GM06990 (cell line): ENCODE data around the gene ZNF57.

ENCODE experiments used
- DNase-seq: peaks from one replicate; pipeline ENCODE4 v3.0.0-alpha.2; 2011; ENCODE audit not compliant: insufficient read length; ENCODE audit errors: extremely low read depth
- H3K27me3 ChIP-seq: replicated peaks from 2 replicates; pipeline ENCODE4 v1.6.0; 2011; ENCODE audit warnings: low read length; ENCODE audit not compliant: control insufficient read depth, insufficient read depth
- H3K36me3 ChIP-seq: 2 replicates; pipeline ENCODE4 v1.5.1; 2011; ENCODE audit warnings: low read length; ENCODE audit not compliant: control insufficient read depth, insufficient read depth
- H3K4me3 ChIP-seq: replicated peaks from 2 replicates; pipeline ENCODE4 v1.5.1; 2011; ENCODE audit warnings: low read depth, mild to moderate bottlenecking, control low read depth, low read length
- CTCF ChIP-seq: IDR thresholded peaks from 2 replicates; pipeline ENCODE4 v1.5.1; 2011; ENCODE audit warnings: low read length, control low read depth, mild to moderate bottlenecking, inconsistent platforms; ENCODE audit not compliant: insufficient read depth, poor library complexity, severe bottlenecking

ZNF57 gene

GRCh38 chr19:2905918-2906519, 5.3 kb downstream of the ZNF57 start:
- H3K4me3 ChIP-seq, result no peak overlapping the region
- H3K27me3 ChIP-seq, result no peaks in the 10 kb centered on the region
- H3K36me3 ChIP-seq, result no peaks in the 10 kb centered on the region
- no peak for TF ChIP-seq CTCF
- DNase-seq, result no peak

DNA sequence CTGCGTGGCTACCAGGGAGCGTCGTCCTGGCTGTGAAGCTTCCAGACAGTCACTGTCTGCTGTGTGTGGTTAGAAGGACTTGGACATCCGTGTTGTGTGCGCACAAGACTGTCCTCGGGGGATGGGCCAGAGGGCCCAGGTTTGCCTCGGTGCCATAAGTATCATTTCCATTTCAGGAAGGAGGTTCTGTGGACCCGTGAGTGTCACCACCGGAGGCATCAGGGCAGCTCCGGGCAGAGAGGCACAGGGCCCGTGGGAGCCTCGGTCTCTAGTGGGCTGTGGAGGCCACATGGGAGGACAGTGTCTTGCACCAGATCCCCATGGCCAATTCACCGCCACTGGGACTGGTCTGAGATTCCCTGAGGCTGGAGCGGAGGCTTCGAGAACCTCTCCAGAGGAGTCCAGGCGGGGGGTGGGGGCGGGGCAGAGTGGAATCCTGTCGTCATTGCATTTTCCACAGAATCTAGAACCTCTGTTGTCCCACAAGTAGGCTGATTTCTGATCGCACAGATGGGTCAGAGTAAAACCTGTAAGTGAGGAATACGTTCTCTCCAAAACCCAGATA, 6.0 kb downstream of the ZNF57 start:
- TF ChIP-seq CTCF, result no peak

GRCh38 chr19:2912306-2912705, 11.6 kb downstream of the ZNF57 start:
- no peaks in the 10 kb centered on the region for H3K27me3 ChIP-seq
- TF ChIP-seq CTCF, result no peak
- DNase-seq, result no peak
- H3K36me3 ChIP-seq, result peaks cover 5% of the 10 kb centered on the region
- H3K4me3 ChIP-seq, result no peak overlapping the region

More for the DNA sequence above, 6.0 kb downstream of the ZNF57 start:
- no peak for DNase-seq
- Histone ChIP-seq H3K36me3 (no peaks in the 10 kb centered on the region), H3K27me3 (no peaks in the 10 kb centered on the region), H3K4me3 (no peak overlapping the region)

- DNase-seq, result no peak
- Histone ChIP-seq H3K36me3 (peaks cover 9% of the 10 kb centered on the region), H3K27me3 (no peaks in the 10 kb centered on the region), H3K4me3 (no peak overlapping the region)
- TF ChIP-seq CTCF, result no peak
Measured at GRCh38 chr19:2917275-2918184, 16.8 kb downstream of the ZNF57 start.

- no peak for DNase-seq
- no peak overlapping the region for H3K4me3 ChIP-seq
- no peak for TF ChIP-seq CTCF
- H3K27me3 ChIP-seq, result no peaks in the 10 kb centered on the region
- H3K36me3 ChIP-seq, result no peaks in the 10 kb centered on the region
Measured at GRCh38 chr19:2922987-2923386, 22.3 kb downstream of the ZNF57 start.
